GM20431 (cell line): ENCODE results near the gene CENPB.

Experiments used
- in situ Hi-C: fragments of 300-500 bp; cut with MseI, MboI; formaldehyde crosslinking; loops from one replicate; pipeline ENCODE4 v1.15.0; 2020; ENCODE audit warnings: low sequenced_read_pairs; ENCODE audit not compliant: unreplicated experiment

The CENPB gene

DNA sequence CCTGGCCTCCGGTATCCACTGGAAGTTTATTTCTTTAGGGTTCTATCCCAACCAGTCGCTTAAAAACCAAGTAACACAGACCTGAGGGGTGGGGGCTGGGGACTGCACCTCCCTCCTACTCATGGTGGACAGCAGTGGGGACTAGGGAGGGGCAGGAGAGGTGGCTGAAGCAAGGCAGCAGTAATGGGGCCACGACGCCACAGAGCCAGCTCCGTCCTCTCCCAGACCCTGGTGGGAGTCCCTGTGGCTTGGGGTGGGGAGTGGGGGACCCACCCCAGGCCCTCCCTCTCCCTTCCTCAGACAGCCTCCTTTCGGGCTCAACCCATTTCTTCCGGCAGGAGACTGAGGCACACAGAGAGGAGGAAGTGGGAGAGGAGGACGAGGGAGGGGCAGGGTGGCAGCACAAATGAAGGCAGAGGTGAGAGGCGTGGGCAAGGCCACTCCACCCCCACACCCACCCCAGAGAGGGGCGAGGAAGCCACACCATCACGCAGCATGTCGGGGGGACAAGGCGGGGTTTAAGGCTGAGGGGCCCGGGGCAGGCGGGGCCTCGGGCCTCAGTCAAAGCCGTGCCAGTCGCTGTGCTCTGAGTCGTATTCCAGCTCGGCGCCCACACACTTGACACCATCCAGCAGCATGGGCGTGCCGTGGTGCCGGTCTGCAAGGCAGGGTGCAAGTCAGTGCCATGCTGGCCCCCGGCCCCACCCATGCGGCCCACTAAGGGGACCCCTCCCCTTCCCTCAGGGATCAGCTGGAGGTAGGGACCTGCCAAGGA lies 32.9 kb downstream of the CENPB start:
- in situ Hi-C loops, result no loop called here

DNA sequence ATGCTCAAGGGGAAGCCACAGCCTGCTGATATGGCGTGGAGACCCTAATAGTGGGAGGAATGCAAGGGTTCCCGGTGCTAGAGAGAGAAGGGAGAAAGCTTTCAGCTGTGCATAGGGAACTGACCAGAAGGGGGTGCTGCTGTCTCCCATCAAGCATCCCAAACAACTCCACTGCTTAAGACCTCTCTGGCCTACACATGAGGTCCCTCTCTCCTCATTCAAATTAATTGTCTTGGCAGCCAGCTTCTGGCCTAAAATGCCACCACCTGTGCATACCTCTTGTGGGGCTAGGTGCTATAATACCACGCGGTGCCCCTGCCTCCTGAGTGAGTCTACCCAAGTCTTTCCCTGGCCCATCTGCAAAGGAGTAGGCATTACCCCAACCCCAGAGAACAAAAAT lies 33.4 kb downstream of the CENPB start:
- in situ Hi-C loops, result no loop called here

- in situ Hi-C loops, result no loop called here
Observed at GRCh38 chr20:3752386-3752759, 34.2 kb downstream of the CENPB start.

DNA sequence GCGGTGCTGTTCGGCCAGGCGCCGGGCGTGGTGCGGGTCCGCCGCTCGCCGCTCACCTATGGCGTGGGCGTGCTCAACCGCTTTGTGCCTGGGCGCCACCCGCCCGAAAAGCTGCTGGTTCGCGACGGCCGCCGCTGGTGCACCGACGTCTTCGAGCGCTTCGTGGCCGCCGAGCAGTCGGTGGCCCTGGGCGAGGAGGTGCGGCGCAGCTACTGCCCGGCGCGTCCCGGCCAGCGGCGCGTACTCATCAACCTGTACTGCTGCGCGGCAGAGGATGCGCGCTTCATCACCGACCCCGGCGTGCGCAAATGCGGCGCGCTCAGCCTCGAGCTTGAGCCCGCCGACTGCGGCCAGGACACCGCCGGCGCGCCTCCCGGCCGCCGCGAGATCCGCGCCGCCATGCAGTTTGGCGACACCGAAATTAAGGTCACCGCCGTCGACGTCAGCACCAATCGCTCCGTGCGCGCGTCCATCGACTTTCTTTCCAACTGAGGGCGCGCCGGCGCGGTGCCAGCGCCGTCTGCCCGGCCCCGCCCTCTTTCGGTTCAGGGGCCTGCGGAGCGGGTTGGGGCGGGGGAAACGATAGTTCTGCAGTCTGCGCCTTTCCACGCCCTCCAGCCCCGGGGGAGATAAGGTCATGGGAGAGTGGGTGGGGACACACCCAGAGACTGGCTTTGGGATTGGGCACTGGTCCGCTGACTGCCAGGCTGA lies 34.7 kb downstream of the CENPB start:
- in situ Hi-C loops, result no loop called here

GRCh38 chr20:3751305-3751674 lies 35.2 kb downstream of the CENPB start:
- in situ Hi-C loops, result no loop called here

DNA sequence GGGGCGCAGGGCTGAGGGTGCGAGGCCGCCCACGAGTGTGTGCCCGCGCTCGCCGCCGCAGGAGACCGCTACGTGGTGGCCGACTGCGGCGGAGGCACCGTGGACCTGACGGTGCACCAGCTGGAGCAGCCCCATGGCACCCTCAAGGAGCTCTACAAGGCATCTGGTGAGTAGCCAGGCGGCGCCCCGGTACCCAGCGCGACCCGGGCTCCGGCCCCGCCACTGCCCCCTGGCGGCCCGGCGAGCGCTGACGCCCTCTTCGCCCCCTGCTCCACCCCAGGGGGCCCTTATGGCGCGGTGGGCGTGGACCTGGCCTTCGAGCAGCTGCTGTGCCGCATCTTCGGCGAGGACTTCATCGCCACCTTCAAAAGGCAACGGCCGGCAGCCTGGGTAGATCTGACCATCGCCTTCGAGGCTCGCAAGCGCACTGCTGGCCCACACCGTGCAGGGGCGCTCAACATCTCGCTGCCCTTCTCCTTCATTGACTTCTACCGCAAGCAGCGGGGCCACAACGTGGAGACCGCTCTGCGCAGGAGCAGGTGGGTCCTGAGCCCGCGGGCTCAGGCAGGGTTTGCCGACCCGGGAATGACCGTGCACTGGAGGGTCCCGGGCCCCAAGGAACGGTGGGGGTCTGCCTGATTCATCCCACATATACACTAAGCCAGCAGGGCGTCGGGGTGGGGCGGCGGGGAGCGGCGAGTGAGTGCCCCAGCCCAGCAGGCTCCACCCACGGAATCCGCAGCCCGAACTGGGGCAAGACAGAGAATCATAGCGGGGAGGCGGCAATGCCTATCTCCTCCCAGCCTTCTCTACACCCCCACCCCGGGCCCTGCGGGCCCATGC lies 36.6 kb downstream of the CENPB start:
- in situ Hi-C loops, result no loop called here

- in situ Hi-C loops, result no loop called here
Observed at GRCh38 chr20:3749087-3749688, 37.4 kb downstream of the CENPB start.

GRCh38 chr20:3748073-3748472 lies 38.5 kb downstream of the CENPB start:
- in situ Hi-C loops, result no loop called here

- in situ Hi-C loops, result no loop called here
Observed at GRCh38 chr20:3747471-3747870, 39.1 kb downstream of the CENPB start.

- in situ Hi-C loops, result no loop called here
Observed at GRCh38 chr20:3745686-3746173, 40.8 kb downstream of the CENPB start.

GRCh38 chr20:3744806-3745685 lies 41.5 kb downstream of the CENPB start:
- in situ Hi-C loops, result no loop called here

- in situ Hi-C loops, result no loop called here
Observed at GRCh38 chr20:3744037-3744436, 42.5 kb downstream of the CENPB start.

- in situ Hi-C loops, result no loop called here
Observed at GRCh38 chr20:3743251-3743650, 43.3 kb downstream of the CENPB start.

GRCh38 chr20:3741836-3742458 lies 44.6 kb downstream of the CENPB start:
- in situ Hi-C loops, result no loop called here

- in situ Hi-C loops, result no loop called here
Observed at GRCh38 chr20:3740615-3741301, 45.8 kb downstream of the CENPB start.

DNA sequence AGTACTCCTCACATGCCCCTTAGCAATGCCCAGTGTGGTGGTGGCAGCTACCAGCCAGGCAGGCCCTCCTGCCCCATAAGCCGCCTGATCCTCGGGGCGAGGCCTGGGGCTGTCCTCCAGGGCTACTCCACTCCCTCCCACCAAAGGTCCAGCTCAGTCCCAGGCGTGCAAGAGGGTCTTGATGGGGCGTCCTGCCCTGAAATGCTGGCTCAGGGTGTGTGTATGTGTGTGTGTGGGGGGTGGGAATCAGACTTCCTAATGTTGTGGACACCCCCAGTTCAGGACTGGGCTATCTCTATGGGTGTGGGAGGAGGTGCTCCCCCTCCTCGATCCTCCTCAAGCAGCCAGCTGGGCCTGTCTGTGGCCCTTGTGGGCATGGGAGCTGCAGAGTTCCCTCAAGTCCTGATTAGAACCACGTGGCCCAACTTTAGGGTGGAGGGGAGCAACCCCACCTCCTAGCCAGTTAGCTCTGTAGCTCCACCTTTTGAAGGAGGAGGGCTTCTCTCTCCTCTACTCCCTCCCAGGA lies 46.6 kb downstream of the CENPB start:
- in situ Hi-C loops, result no loop called here

DNA sequence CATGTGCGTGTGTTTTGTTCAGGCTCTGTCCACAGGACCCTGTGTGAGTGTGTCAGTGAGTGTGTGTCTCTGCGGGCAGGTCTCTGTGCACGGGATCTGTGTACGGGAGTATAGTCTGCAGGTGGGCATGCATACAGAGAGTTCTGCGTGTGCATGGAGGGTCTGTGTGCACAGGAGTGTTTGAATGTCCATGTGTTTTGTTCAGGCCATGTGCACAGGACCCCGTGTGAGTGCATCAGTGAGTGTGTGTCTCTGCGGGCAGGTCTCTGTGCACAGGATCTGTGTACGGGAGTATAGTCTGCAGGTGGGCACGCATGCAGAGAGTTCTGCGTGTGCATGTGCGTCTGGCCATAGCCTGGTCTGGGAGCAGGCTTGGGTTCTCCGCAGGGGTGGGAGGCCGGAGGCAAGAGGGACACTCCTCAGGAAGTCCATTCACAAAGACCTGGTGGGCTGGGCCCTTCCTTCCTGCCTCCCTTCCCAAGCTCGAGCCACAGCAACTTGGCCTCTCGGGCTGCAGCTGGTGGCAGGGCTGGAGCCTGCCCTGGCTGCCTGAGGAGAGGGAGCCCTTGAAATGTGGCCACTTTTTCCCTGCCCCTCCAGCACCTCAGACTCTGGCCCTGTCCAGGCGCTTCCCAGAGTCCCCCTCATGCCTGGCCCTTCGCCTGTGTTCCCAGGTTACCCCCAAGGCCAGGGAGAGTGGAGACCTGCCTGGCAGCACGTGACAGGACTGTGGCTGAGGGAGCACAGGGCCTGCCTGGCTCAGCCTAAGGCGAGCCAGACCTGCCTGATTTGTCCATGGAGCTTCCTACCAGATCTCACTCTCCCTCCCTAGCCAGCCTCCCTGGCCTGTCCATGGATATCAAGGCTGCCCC lies 47.2 kb downstream of the CENPB start:
- in situ Hi-C loops, result no loop called here
